ENCODE results near the gene WDFY1.

Gene WDFY1

GRCh38 chr2:223973606-223974005 lies 28.5 kb upstream of the WDFY1 start:
- DNase-seq, result no peak
- H3K4me1 ChIP-seq (ENCODE audit: insufficient read depth, low read length), result no peaks in the 10 kb centered on the region
- no peak overlapping the region for H2AFZ ChIP-seq (ENCODE audit: low read depth, low read length)

GRCh38 chr2:223972656-223973102 lies 27.5 kb upstream of the WDFY1 start:
- no peaks in the 10 kb centered on the region for H3K9me3 ChIP-seq (ENCODE audit: insufficient read depth, low read length, severe bottlenecking)
- no peak overlapping the region for H3K9ac ChIP-seq (ENCODE audit: low read depth, low read length)
- H3K4me2 ChIP-seq (ENCODE audit: insufficient read depth, low read length), result no peak overlapping the region
- H3K79me2 ChIP-seq (ENCODE audit: insufficient read depth, low read length), result no peaks in the 10 kb centered on the region
- H3K36me3 ChIP-seq (ENCODE audit: insufficient read depth, low read length), result peaks cover 7% of the 10 kb centered on the region; the same call in 1 of the 2 replicates
- no peak overlapping the region for H2AFZ ChIP-seq (ENCODE audit: low read depth, low read length)
- H3K27me3 ChIP-seq (ENCODE audit: insufficient read depth, low read length, poor library complexity), result no peaks in the 10 kb centered on the region
- ATAC-seq (ENCODE audit: insufficient read depth, low read depth), result no peak
- no peak for DNase-seq
- H3K27ac ChIP-seq (ENCODE audit: low read length), result no peak overlapping the region
- no peak overlapping the region for H3K4me3 ChIP-seq (ENCODE audit: low read depth in 1 of 2, low read length in 2 of 2)
- no peaks in the 10 kb centered on the region for H3K4me1 ChIP-seq (ENCODE audit: insufficient read depth, low read length)
- TF ChIP-seq CTCF (IDR thresholded peaks at IDR 0.05; ENCODE audit: borderline replicate concordance, extremely low read depth, low read length, poor library complexity, severe bottlenecking), result no peak
- no peak for TF ChIP-seq EZH2 (IDR thresholded peaks at IDR 0.05; ENCODE audit: borderline replicate concordance, low read depth, low read length, severe bottlenecking)
- no peaks in the 10 kb centered on the region for H4K20me1 ChIP-seq (ENCODE audit: insufficient read depth, low read length)

More at GRCh38 chr2:223973606-223974005, 28.5 kb upstream of the WDFY1 start:
- H3K36me3 ChIP-seq (ENCODE audit: insufficient read depth, low read length), result no peaks in the 10 kb centered on the region; the same call in 1 of the 2 replicates
- H4K20me1 ChIP-seq (ENCODE audit: insufficient read depth, low read length), result no peaks in the 10 kb centered on the region
- TF ChIP-seq EZH2 (IDR thresholded peaks at IDR 0.05; ENCODE audit: borderline replicate concordance, low read depth, low read length, severe bottlenecking), result no peak
- no peak for TF ChIP-seq CTCF (IDR thresholded peaks at IDR 0.05; ENCODE audit: borderline replicate concordance, extremely low read depth, low read length, poor library complexity, severe bottlenecking)
- H3K79me2 ChIP-seq (ENCODE audit: insufficient read depth, low read length), result no peaks in the 10 kb centered on the region
- H3K27me3 ChIP-seq (ENCODE audit: insufficient read depth, low read length, poor library complexity), result no peaks in the 10 kb centered on the region
- H3K9ac ChIP-seq (ENCODE audit: low read depth, low read length), result no peak overlapping the region
- no peak for ATAC-seq (ENCODE audit: insufficient read depth, low read depth)
- H3K9me3 ChIP-seq (ENCODE audit: insufficient read depth, low read length, severe bottlenecking), result no peaks in the 10 kb centered on the region
- H3K4me2 ChIP-seq (ENCODE audit: insufficient read depth, low read length), result no peak overlapping the region
- H3K4me3 ChIP-seq (ENCODE audit: low read depth in 1 of 2, low read length in 2 of 2), result no peak overlapping the region
- H3K27ac ChIP-seq (ENCODE audit: low read length), result no peak overlapping the region

- Histone ChIP-seq H2AFZ (ENCODE audit: low read depth, low read length) (no peak overlapping the region), H3K9ac (ENCODE audit: low read depth, low read length) (no peak overlapping the region), H3K27ac (ENCODE audit: low read length) (no peak overlapping the region), H3K4me1 (ENCODE audit: insufficient read depth, low read length) (no peaks in the 10 kb centered on the region), H3K4me2 (ENCODE audit: insufficient read depth, low read length) (no peak overlapping the region), H3K4me3 (ENCODE audit: low read depth in 1 of 2, low read length in 2 of 2) (no peak overlapping the region), H3K79me2 (ENCODE audit: insufficient read depth, low read length) (no peaks in the 10 kb centered on the region), H3K36me3 (ENCODE audit: insufficient read depth, low read length) (peaks cover 13% of the 10 kb centered on the region; the same call in 1 of the 2 replicates), H4K20me1 (ENCODE audit: insufficient read depth, low read length) (no peaks in the 10 kb centered on the region), H3K27me3 (ENCODE audit: insufficient read depth, low read length, poor library complexity) (no peaks in the 10 kb centered on the region), H3K9me3 (ENCODE audit: insufficient read depth, low read length, severe bottlenecking) (no peaks in the 10 kb centered on the region)
- TF ChIP-seq EZH2 (IDR thresholded peaks at IDR 0.05; ENCODE audit: borderline replicate concordance, low read depth, low read length, severe bottlenecking), result no peak
- TF ChIP-seq CTCF (IDR thresholded peaks at IDR 0.05; ENCODE audit: borderline replicate concordance, extremely low read depth, low read length, poor library complexity, severe bottlenecking), result no peak
- ATAC-seq (ENCODE audit: insufficient read depth, low read depth), result no peak
- no peak for DNase-seq
Measured at GRCh38 chr2:223971731-223972130, 26.6 kb upstream of the WDFY1 start.
